ENCODE results near the gene PLXNA2.
A peak's percentile ranks its signal among the peaks of the same experiment; 100 is the strongest.

The PLXNA2 gene

GRCh38 chr1:208248991-208249696, 5.0 kb upstream of the PLXNA2 start:
- DNase-seq (ENCODE audit: extremely low read depth, low read depth): no peak
- TF ChIP-seq, protein P1, sequence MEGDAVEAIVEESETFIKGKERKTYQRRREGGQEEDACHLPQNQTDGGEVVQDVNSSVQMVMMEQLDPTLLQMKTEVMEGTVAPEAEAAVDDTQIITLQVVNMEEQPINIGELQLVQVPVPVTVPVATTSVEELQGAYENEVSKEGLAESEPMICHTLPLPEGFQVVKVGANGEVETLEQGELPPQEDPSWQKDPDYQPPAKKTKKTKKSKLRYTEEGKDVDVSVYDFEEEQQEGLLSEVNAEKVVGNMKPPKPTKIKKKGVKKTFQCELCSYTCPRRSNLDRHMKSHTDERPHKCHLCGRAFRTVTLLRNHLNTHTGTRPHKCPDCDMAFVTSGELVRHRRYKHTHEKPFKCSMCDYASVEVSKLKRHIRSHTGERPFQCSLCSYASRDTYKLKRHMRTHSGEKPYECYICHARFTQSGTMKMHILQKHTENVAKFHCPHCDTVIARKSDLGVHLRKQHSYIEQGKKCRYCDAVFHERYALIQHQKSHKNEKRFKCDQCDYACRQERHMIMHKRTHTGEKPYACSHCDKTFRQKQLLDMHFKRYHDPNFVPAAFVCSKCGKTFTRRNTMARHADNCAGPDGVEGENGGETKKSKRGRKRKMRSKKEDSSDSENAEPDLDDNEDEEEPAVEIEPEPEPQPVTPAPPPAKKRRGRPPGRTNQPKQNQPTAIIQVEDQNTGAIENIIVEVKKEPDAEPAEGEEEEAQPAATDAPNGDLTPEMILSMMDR (IDR thresholded peaks at IDR 0.05; ENCODE audit: low read depth, low read length): no peak

GRCh38 chr1:208248307-208248801, 4.2 kb upstream of the PLXNA2 start:
- TF ChIP-seq, protein P1 (IDR thresholded peaks at IDR 0.05; ENCODE audit: low read depth, low read length): no peak
- no peak for DNase-seq (ENCODE audit: extremely low read depth, low read depth)

GRCh38 chr1:208247696-208248095, 3.5 kb upstream of the PLXNA2 start:
- no peak for DNase-seq (ENCODE audit: extremely low read depth, low read depth)
- TF ChIP-seq, protein P1 (IDR thresholded peaks at IDR 0.05; ENCODE audit: low read depth, low read length): no peak

DNA sequence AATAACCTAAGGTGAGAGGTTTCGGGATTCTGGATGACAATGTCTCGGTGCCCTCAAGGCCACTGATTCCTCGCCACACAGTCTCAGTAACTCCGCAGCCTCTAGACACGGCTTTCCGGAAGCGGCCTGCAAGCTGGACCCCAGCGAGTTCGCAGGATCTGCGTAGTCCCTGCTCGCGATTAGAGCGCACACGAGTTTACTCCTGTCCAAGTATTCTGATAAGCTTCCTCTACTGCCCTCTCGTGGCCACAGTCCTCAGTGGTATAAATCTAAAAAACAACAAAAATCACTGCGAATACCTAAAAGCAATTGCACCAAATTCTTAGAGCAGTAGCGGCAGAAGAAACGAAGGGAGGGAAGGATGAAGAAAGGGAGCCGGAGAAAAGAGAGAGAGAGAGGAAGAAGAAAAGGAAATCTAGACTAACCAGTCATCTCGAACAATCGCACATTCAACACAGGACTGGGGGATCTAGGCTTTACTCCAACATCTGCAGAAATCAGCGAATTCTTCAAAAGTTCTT, 1.1 kb upstream of the PLXNA2 start:
- DNase-seq (ENCODE audit: extremely low read depth, low read depth): peak; percentile 85
- TF ChIP-seq, protein P1 (IDR thresholded peaks at IDR 0.05; ENCODE audit: low read depth, low read length): peak; percentile 76

GRCh38 chr1:208243527-208243966, 637 bp downstream of the PLXNA2 start:
- no peak for DNase-seq (ENCODE audit: extremely low read depth, low read depth)

GRCh38 chr1:208242941-208243526, 1.1 kb downstream of the PLXNA2 start:
- DNase-seq (ENCODE audit: extremely low read depth, low read depth): no peak
- TF ChIP-seq, protein P1 (IDR thresholded peaks at IDR 0.05; ENCODE audit: low read depth, low read length): no peak

More at GRCh38 chr1:208243527-208243966, 637 bp downstream of the PLXNA2 start:
- TF ChIP-seq, protein P1 (IDR thresholded peaks at IDR 0.05; ENCODE audit: low read depth, low read length): no peak

- DNase-seq (ENCODE audit: extremely low read depth, low read depth): no peak
- TF ChIP-seq, protein P1 (IDR thresholded peaks at IDR 0.05; ENCODE audit: low read depth, low read length): no peak
Measured at GRCh38 chr1:208242146-208242545, 2.0 kb downstream of the PLXNA2 start.
